ENCODE measurements around the gene PNPLA5.

The PNPLA5 gene

GRCh38 chr22:43854786-43855271 lies 37.0 kb downstream of the PNPLA5 start:
- no peak for DNase-seq (ENCODE audit: low read depth)

GRCh38 chr22:43854121-43854785 lies 37.6 kb downstream of the PNPLA5 start:
- no peak for DNase-seq (ENCODE audit: low read depth)

- DNase-seq (ENCODE audit: low read depth), result no peak
These were observed 38.4 kb downstream of the PNPLA5 start for GRCh38 chr22:43853328-43853931.

GRCh38 chr22:43852573-43853327 lies 39.1 kb downstream of the PNPLA5 start:
- no peak for DNase-seq (ENCODE audit: low read depth)

GRCh38 chr22:43851979-43852307 lies 39.9 kb downstream of the PNPLA5 start:
- no peak for DNase-seq (ENCODE audit: low read depth)

- DNase-seq (ENCODE audit: low read depth), result no peak
These were observed 40.5 kb downstream of the PNPLA5 start for GRCh38 chr22:43851058-43851978.

GRCh38 chr22:43850529-43850928 lies 41.3 kb downstream of the PNPLA5 start:
- DNase-seq (ENCODE audit: low read depth), result no peak

DNA sequence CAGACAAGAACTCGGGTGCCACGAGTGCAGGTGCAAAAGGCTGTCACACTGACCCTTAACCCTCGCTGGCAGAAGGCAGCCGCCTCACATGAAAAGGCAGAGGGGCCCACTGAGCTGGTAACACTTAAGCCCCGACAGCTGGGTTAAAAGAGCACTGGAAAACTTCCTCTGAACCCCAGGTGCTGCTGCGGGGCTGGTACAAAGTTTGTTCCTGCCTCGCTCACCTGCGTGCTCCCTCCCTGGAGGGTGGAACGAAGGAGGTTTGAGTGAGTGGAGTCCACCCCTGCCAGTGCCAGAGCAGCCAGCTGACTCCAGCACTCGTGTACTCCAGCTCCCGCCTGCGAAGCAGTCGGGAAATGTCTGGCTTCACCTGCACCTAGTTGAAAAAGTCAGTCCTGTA lies 42.1 kb downstream of the PNPLA5 start:
- DNase-seq (ENCODE audit: low read depth), result no peak

DNA sequence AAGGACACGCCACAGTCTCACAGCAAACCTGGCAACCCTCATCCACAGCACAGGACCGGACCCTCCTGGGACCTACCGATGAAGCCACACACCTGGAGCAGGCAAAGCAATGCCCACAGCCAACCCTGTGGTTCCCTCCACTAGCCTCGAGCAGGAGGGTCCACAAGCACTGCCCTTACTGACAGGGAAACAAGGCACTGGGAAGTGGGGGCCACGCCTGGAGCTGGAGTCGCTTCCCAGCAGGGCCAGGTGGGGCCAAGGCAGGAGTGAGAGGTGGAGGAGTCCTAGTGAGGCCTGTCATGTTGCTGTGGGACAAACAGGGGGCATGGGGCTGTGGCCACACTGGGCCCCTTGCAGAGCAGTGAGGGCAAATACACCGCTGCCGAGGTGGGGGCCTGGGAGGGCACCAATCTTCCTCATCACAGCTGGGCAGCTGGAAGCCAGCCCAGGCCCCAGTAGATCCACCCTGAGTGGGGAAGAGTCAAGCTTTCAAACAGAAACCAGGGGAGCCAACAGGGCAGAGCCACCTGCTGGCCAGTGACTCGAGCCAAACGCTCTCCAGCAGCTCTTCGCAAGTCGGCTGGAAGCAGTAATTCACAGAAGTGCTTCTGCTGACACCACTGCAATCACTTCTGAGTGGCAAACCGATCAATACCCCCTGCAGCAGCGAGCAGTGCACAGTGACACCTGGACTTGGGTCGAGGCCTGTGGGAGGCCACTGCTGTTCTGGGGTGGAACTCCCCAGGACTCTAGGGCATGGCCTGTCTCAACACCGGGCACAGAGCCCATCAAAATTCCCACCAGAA lies 43.2 kb downstream of the PNPLA5 start:
- peak; percentile 34 for DNase-seq (ENCODE audit: low read depth)

GRCh38 chr22:43847376-43848289 lies 44.2 kb downstream of the PNPLA5 start:
- DNase-seq (ENCODE audit: low read depth), result no peak

DNA sequence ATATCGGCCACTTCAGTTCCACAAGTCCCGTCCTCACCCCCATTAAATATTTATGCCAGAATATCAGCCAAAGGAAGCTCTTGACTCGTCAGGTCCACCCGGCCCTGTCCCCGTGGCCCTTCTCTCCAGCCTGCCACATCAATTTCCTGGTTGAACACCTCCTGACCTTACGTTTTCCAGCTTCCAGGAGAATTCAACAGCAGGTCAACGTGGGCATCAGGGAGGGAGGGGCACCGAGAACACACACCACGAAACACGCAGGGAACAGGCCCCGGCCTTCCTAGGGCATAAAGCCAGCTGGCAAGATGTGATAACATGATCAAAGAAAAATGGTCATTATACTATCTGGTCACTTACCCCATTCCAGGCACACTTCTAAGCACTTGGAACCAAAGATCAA lies 44.8 kb downstream of the PNPLA5 start:
- DNase-seq (ENCODE audit: low read depth), result no peak

DNA sequence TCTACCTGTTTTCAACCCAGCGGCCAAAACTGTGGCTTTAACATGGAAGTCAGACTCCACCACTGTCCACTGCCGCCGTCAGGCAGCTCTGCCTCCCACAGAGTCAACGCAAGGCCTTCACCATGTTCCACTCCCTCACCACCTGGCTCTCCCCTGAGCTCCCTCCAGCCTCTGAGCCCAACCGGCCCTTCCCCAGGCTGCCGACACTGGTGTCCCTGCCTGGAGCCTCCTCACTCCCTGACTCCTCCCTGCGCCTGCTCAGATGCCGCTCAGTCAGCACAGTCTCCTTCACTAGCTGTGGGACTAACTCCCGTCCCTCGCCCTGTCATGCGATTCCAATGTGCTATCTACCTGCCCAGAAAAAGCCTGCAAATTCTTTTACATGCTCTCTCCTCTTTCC lies 45.8 kb downstream of the PNPLA5 start:
- no peak for DNase-seq (ENCODE audit: low read depth)

DNA sequence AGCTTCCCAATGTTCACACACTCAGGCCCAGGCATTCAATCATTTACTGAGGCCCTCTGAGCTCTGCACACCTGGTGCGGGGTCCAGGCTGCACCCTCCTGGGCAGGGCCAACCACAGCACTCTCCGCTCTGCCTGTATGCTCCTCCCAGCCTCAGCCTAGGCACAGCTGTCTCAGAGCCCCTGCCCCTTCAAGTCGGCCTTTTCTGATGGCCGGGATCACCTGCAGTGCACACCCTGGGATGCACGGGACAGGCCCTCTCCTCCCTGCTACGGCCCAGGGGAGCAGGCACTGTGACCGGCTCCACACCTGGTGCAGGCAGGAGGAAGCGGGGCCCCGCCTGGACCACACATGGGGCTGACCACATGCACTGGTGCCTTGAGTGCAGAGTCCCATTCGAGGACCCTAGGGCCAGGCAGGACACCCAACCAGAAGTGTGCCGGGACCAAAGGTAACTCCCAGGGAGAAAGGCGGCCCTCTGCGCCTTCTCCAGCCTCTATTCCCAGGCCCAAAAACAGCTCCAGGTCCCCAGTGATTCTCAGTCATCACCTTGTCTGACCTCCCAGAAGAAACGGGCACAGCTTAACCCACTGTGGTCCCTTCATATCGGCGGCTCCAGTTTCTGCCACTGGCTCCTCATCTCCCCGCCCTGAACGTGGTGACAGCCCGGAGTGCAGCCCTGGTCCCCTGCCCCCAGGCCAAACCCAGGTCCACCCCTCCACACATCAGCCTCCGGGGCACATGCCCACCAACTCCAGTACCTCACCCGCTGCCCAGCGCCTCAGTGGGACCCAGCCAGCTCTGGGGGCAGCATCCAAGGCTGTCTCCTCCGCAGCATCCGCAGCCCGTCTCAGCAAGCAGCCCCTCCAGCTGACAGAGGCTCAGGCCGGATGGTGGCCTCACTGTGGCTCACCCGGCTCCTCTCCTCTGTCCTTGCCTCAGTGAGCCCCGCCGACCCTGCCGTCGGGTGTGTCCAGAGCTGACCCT lies 47.0 kb downstream of the PNPLA5 start:
- no peak for DNase-seq (ENCODE audit: low read depth)

GRCh38 chr22:43843783-43844530 lies 47.9 kb downstream of the PNPLA5 start:
- DNase-seq (ENCODE audit: low read depth), result no peak

GRCh38 chr22:43841742-43842141 lies 50.1 kb downstream of the PNPLA5 start:
- no peak for DNase-seq (ENCODE audit: low read depth)

- no peak for DNase-seq (ENCODE audit: low read depth)
These were observed 51.0 kb downstream of the PNPLA5 start for GRCh38 chr22:43840851-43841250.

DNA sequence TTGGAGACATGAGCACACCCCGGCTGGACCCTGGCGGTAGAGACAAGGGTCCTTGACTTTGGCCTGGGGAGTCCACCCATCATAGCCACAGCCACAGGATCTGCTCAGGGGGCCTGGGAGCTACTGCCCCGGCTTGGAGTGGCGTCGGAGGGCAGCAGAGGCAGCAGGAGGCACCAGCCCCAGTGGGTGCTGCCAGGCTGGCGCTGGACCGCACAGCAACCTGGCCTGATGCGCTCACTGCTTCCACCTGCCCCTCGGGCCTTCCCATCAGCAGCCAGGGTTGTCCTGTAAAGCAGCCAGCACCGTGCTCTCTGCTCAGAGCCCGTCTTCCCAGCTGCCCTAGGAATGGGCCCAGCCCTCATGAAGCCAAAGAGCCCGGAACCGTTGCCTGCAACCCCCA lies 51.4 kb downstream of the PNPLA5 start:
- DNase-seq (ENCODE audit: low read depth), result no peak

- no peak for DNase-seq (ENCODE audit: low read depth)
These were observed 52.0 kb downstream of the PNPLA5 start for GRCh38 chr22:43839781-43840180.

Measured in amniotic epithelial cell (primary cell).